Measurements from ENCODE around the gene SPNS2.

DNA sequence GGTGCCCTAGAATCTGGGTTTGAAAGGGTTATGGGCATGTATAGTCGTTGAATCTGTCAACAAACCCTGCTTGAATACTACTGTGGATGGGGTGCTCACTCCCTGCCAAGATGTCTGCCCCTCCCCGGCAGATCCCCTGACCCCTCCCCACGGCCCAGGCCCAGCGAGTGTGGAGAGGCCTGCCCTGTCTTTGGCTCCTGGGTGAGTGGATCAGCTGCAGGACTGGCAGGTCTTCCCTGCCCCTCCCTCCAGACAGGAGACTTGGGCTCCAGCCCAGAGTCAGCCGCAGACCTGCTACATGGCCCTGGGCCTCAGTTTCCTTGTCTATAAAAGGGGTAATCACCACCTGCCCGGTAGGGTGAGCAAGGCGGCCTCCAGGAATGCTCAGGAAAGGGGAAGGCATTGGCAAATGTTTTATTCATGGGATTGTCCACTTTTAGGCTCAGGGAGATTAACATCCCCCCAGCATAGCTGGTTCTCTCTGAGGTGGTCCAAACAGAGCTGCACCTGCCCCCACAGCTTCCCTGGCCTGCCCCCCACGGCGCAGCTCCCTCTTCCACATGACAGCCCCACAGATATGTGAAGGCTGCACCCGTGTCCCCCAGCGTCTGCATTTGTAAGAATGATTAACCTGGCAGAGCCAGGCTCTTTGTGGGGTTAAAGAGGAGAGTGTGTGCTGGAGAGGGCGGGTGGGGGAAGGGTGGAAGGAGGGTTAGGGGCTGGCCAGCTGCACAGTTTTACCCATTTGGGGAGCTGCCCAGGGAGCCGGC lies 18.5 kb upstream of the SPNS2 start:
- TF ChIP-seq, protein P1, sequence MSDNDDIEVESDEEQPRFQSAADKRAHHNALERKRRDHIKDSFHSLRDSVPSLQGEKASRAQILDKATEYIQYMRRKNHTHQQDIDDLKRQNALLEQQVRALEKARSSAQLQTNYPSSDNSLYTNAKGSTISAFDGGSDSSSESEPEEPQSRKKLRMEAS (IDR thresholded peaks at IDR 0.05): no peak
- TF ChIP-seq TAF1 (conservative IDR thresholded peaks at IDR 0.05) (no peak), EGR1 (IDR thresholded peaks at IDR 0.05; ENCODE audit: low read depth in 2 of 2) (no peak), RAD21 (IDR thresholded peaks at IDR 0.05) (no peak)
- TF ChIP-seq, protein P2, sequence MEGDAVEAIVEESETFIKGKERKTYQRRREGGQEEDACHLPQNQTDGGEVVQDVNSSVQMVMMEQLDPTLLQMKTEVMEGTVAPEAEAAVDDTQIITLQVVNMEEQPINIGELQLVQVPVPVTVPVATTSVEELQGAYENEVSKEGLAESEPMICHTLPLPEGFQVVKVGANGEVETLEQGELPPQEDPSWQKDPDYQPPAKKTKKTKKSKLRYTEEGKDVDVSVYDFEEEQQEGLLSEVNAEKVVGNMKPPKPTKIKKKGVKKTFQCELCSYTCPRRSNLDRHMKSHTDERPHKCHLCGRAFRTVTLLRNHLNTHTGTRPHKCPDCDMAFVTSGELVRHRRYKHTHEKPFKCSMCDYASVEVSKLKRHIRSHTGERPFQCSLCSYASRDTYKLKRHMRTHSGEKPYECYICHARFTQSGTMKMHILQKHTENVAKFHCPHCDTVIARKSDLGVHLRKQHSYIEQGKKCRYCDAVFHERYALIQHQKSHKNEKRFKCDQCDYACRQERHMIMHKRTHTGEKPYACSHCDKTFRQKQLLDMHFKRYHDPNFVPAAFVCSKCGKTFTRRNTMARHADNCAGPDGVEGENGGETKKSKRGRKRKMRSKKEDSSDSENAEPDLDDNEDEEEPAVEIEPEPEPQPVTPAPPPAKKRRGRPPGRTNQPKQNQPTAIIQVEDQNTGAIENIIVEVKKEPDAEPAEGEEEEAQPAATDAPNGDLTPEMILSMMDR (IDR thresholded peaks at IDR 0.05; ENCODE audit: low read depth, low read length, missing input control): no peak

Measured in liver (tissue), 3 donors.